ENCODE measurements around the gene CDC14B. TPM values are rescaled to one million over a fixed set of nuclear protein-coding genes. Genes with fewer than 3 reads are reported as not detected.

CDC14B gene
- total RNA-seq, 1 experiment from 2014 or later = 57.1 TPM

DNA sequence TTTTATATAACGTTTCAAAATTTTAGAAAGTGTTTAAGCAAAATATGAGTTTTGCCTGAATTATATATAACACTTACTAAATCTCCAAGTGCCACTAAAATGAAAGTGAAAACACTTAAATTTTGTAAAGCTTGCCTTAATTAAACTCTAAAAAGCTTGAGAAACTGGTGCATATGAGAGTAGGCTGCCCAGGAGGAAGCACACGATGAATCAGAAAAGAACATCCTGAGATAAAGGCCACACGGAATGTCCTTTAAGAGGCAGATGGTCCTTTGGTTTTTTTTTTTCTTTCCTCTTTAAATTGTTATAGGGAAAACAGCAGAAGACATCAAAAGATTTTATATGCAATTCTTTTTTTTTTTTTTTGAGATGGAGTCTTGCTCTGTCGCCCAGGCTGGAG is 109.4 kb downstream of the CDC14B start:
- POLR2A ChIA-PET = interaction anchor here (0.6 to 0.7 kb wide), 2 partner anchors 32 to 1461 kb away, joined by 3 to 5 read pairs; no protein-coding TSS in a partner anchor
- no peak for DNase-seq (ENCODE audit: low spot score)

More for the DNA sequence above, 109.4 kb downstream of the CDC14B start:
- Mint-ChIP-seq H3K9me3 (no peaks in the 10 kb centered on the region; the same call in 1 of the 2 replicates), H3K4me1 (peaks cover 12% of the 10 kb centered on the region), H3K27ac (0 out of 2 replicates have a peak overlapping the region, but pooled peaks have one; percentile 48), H3K36me3 (peaks cover 48% of the 10 kb centered on the region), H3K27me3 (ENCODE audit: low read depth) (no peaks in the 10 kb centered on the region), H3K4me3 (no peak overlapping the region)
- ATAC-seq = no peak
- CTCF ChIA-PET = interaction anchor here (1.3 kb wide), 1 partner anchor 68 kb away, joined by 6 read pairs; no protein-coding TSS in a partner anchor
- no peak for TF ChIP-seq ELF4 (CRISPR knock-in tag; IDR thresholded peaks at IDR 0.05; ENCODE audit: low read depth)
- TF ChIP-seq JAZF1 (CRISPR knock-in tag; IDR thresholded peaks at IDR 0.05) = no peak
- TF ChIP-seq, protein P1, sequence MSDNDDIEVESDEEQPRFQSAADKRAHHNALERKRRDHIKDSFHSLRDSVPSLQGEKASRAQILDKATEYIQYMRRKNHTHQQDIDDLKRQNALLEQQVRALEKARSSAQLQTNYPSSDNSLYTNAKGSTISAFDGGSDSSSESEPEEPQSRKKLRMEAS (CRISPR knock-in tag; IDR thresholded peaks at IDR 0.05) = no peak
- no peak for TF ChIP-seq GTF2I (CRISPR knock-in tag; conservative IDR thresholded peaks at IDR 0.05)
- TF ChIP-seq CBFB (CRISPR knock-in tag; IDR thresholded peaks at IDR 0.05; ENCODE audit: low read depth) = no peak
- TF ChIP-seq, protein P2, sequence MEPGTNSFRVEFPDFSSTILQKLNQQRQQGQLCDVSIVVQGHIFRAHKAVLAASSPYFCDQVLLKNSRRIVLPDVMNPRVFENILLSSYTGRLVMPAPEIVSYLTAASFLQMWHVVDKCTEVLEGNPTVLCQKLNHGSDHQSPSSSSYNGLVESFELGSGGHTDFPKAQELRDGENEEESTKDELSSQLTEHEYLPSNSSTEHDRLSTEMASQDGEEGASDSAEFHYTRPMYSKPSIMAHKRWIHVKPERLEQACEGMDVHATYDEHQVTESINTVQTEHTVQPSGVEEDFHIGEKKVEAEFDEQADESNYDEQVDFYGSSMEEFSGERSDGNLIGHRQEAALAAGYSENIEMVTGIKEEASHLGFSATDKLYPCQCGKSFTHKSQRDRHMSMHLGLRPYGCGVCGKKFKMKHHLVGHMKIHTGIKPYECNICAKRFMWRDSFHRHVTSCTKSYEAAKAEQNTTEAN (CRISPR knock-in tag; IDR thresholded peaks at IDR 0.05) = no peak
- no peak for TF ChIP-seq NR3C1 (CRISPR knock-in tag; conservative IDR thresholded peaks at IDR 0.05; ENCODE audit: low read depth)
- no peak for TF ChIP-seq ZNF423 (CRISPR knock-in tag; IDR thresholded peaks at IDR 0.05)
- TF ChIP-seq, protein P3, sequence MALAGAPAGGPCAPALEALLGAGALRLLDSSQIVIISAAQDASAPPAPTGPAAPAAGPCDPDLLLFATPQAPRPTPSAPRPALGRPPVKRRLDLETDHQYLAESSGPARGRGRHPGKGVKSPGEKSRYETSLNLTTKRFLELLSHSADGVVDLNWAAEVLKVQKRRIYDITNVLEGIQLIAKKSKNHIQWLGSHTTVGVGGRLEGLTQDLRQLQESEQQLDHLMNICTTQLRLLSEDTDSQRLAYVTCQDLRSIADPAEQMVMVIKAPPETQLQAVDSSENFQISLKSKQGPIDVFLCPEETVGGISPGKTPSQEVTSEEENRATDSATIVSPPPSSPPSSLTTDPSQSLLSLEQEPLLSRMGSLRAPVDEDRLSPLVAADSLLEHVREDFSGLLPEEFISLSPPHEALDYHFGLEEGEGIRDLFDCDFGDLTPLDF (CRISPR knock-in tag; IDR thresholded peaks at IDR 0.05) = no peak
- TF ChIP-seq GRHL2 (CRISPR knock-in tag; IDR thresholded peaks at IDR 0.05; ENCODE audit: insufficient replicate concordance, severe bottlenecking) = no peak
- TF ChIP-seq, protein P4, sequence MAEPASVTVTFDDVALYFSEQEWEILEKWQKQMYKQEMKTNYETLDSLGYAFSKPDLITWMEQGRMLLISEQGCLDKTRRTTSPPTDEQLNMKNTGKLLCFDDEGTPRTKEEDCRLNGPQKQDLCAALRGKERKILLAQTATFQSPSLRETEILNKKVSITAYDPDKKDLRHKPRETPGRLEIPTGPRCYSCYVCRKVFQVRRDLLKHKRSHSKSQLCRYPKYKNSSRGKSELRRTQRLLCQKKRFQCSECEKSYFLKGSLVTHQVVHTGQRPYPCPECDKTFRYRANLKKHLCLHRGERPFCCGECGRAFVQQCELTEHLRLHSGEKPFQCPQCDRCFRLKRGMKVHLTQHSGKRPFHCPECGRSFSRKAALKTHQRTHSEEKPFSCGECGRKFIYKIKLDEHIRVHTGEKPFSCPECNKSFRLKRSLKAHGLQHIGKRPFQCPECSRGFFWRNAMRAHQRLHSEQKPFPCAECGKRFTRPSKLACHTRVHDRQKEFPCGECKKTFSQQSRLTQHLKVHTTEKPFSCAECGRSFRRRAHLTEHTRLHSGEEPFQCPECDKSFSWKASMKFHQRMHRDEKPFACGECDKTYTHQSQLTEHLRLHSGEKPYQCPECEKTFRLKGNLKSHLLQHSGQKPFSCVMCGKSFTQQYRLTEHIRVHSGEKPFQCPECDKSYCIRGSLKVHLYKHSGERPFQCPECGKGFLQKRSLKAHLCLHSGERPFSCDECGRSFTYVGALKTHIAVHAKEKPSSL (CRISPR knock-in tag; conservative IDR thresholded peaks at IDR 0.05) = no peak
- no peak for TF ChIP-seq ZNF317 (CRISPR knock-in tag; IDR thresholded peaks at IDR 0.05; ENCODE audit: borderline replicate concordance, low read depth)
- no peak for TF ChIP-seq MYBL2 (CRISPR knock-in tag; IDR thresholded peaks at IDR 0.05)
- TF ChIP-seq, protein P5, sequence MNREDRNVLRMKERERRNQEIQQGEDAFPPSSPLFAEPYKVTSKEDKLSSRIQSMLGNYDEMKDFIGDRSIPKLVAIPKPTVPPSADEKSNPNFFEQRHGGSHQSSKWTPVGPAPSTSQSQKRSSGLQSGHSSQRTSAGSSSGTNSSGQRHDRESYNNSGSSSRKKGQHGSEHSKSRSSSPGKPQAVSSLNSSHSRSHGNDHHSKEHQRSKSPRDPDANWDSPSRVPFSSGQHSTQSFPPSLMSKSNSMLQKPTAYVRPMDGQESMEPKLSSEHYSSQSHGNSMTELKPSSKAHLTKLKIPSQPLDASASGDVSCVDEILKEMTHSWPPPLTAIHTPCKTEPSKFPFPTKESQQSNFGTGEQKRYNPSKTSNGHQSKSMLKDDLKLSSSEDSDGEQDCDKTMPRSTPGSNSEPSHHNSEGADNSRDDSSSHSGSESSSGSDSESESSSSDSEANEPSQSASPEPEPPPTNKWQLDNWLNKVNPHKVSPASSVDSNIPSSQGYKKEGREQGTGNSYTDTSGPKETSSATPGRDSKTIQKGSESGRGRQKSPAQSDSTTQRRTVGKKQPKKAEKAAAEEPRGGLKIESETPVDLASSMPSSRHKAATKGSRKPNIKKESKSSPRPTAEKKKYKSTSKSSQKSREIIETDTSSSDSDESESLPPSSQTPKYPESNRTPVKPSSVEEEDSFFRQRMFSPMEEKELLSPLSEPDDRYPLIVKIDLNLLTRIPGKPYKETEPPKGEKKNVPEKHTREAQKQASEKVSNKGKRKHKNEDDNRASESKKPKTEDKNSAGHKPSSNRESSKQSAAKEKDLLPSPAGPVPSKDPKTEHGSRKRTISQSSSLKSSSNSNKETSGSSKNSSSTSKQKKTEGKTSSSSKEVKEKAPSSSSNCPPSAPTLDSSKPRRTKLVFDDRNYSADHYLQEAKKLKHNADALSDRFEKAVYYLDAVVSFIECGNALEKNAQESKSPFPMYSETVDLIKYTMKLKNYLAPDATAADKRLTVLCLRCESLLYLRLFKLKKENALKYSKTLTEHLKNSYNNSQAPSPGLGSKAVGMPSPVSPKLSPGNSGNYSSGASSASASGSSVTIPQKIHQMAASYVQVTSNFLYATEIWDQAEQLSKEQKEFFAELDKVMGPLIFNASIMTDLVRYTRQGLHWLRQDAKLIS (CRISPR knock-in tag; IDR thresholded peaks at IDR 0.05; ENCODE audit: borderline replicate concordance) = no peak
- TF ChIP-seq IRF1 (CRISPR knock-in tag; IDR thresholded peaks at IDR 0.05) = no peak
- no peak for TF ChIP-seq MLX (CRISPR knock-in tag; IDR thresholded peaks at IDR 0.05)
- TF ChIP-seq ZNF671 (CRISPR knock-in tag; IDR thresholded peaks at IDR 0.05) = no peak
- no peak for TF ChIP-seq CREM (CRISPR knock-in tag; IDR thresholded peaks at IDR 0.05)
- TF ChIP-seq NR2C2 (CRISPR knock-in tag; IDR thresholded peaks at IDR 0.05) = no peak
